GM12801 (cell line): Measurements from ENCODE around the gene C1orf53.

Experiments used
- CTCF ChIP-seq: IDR thresholded peaks from one replicate; pipeline ENCODE4 v1.5.1; 2011; ENCODE audit warnings: control low read depth; ENCODE audit not compliant: insufficient read length; ENCODE audit errors: extremely low read depth

Gene C1orf53

GRCh38 chr1:197915260-197915861, 12.9 kb downstream of the C1orf53 start:
- TF ChIP-seq CTCF = no peak

GRCh38 chr1:197915862-197916499, 13.6 kb downstream of the C1orf53 start:
- no peak for TF ChIP-seq CTCF

- no peak for TF ChIP-seq CTCF
Observed at GRCh38 chr1:197916500-197916983, 14.1 kb downstream of the C1orf53 start.

GRCh38 chr1:197917805-197918651, 15.6 kb downstream of the C1orf53 start:
- no peak for TF ChIP-seq CTCF

GRCh38 chr1:197918807-197919345, 16.4 kb downstream of the C1orf53 start:
- TF ChIP-seq CTCF = no peak

GRCh38 chr1:197919346-197920066, 17.1 kb downstream of the C1orf53 start:
- TF ChIP-seq CTCF = no peak

- no peak for TF ChIP-seq CTCF
Observed at GRCh38 chr1:197920067-197920396, 17.6 kb downstream of the C1orf53 start.
